GM12864 (cell line): ENCODE results near the gene NEIL1.

Experiments used
- DNase-seq: peaks from one replicate; pipeline ENCODE4 v3.0.0-alpha.2; 2011; ENCODE audit warnings: low read depth
- H3K4me3 ChIP-seq: 2 replicates; pipeline ENCODE4 v1.5.1; 2011; ENCODE audit warnings: mild to moderate bottlenecking, low read depth, low read length, control low read depth
- CTCF ChIP-seq: IDR thresholded peaks from 2 replicates; pipeline ENCODE4 v1.5.1; 2011; ENCODE audit warnings: low read depth, mild to moderate bottlenecking, moderate library complexity, low read length, control low read depth, inconsistent platforms; ENCODE audit errors: missing control alignments

NEIL1 gene

GRCh38 chr15:75355369-75355768, 8.5 kb downstream of the NEIL1 start:
- DNase-seq = no peak
- H3K4me3 ChIP-seq = no peak overlapping the region
- TF ChIP-seq CTCF = no peak

- H3K4me3 ChIP-seq = no peak overlapping the region
- no peak for DNase-seq
- no peak for TF ChIP-seq CTCF
Observed at GRCh38 chr15:75356006-75356405, 9.2 kb downstream of the NEIL1 start.

GRCh38 chr15:75356517-75356916, 9.7 kb downstream of the NEIL1 start:
- no peak for TF ChIP-seq CTCF

GRCh38 chr15:75357976-75358673, 11.3 kb downstream of the NEIL1 start:
- DNase-seq = no peak
- TF ChIP-seq CTCF = no peak
- H3K4me3 ChIP-seq = no peak overlapping the region

More at GRCh38 chr15:75356517-75356916, 9.7 kb downstream of the NEIL1 start:
- H3K4me3 ChIP-seq = no peak overlapping the region
- DNase-seq = no peak

GRCh38 chr15:75358771-75359536, 12.1 kb downstream of the NEIL1 start:
- no peak for DNase-seq
- no peak overlapping the region for H3K4me3 ChIP-seq
- TF ChIP-seq CTCF = no peak

GRCh38 chr15:75359537-75360250, 12.9 kb downstream of the NEIL1 start:
- no peak for TF ChIP-seq CTCF
- no peak overlapping the region for H3K4me3 ChIP-seq
- no peak for DNase-seq
